GM18867 (cell line): ENCODE results near the gene DLG2.
"Not testable (repeated sequence)": the region's sequence is repeated elsewhere in the genome, so short reads cannot be mapped to it uniquely, and the experiment has no call there.

Experiments
- ATAC-seq: cut with Tn5 transposase; IDR thresholded peaks from one replicate; pipeline ENCODE4 v1.9.1; 2021; ENCODE audit warnings: mild to moderate bottlenecking, moderate library complexity; ENCODE audit not compliant: unreplicated experiment

The DLG2 gene

DNA sequence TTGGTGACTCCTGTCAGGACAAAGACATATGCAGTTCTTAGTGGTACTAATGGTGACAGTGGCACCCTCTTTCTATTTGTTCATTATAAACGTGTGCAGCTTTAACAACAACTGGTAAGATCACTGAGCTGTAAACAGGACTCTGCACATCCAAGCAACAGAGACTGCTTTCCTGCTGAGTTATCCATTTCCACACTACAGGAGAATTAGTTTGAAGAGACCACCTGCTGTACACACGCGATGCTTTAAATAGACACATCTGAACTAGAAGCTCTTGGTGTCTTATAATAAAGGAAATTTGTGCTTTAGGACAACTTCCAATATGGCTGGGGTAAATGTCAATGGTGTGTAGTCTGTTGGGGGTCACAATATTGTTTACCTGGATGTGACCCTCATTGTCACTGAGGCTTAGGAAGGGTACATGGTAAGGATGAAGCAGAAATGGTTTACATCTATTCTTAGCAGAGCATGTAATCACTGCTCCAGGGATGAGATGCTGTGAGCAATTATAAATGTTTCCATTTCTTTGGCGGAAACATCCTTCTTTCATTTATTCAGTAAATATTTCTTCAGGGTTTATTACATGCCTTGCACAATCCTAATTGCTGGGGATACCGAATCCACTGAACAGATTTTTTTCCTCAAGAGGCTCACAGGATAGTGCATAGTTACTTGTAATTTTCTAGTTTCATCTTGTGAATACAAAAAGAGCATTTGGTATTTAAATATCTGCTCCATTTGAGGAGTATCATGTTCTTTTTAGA, 1987.0 kb downstream of the DLG2 start:
- no peak for ATAC-seq

DNA sequence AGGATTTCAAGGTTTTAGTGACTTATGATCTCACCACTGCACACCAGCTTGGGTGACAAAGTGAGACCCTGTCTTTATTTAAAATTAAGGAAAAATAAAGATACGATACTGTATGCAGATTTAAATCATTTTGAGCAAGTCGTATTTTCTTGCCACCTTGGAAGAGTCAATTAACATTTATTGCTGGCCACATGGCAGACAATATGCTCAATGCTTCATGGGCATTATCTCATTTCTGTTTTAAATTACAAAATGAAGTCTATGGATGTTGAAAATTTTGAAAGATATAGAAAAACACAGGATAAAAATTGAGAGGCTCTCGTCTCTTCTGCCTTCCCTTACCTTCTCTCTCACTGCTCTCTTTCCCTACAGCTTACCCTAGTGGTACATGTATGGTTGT, 1992.0 kb downstream of the DLG2 start:
- ATAC-seq = no peak

DNA sequence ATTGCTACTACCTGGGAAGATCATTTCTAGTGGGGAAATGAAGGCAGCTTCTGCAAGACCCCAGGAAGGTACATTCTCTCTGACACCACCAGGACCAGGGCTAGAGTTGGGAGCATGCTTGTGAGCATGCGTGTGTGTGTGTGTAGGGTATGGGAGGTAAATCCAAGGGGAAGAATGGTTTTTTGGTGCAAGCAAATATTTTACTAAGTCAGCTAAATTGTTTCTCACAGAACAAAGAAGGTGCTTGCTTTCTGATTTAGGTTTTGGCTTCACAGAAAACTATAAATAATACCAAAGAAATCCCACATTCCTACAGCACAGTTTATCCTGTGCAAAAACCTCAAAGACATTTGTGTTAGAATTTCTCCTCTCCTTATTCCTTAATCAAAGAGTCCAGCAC, 1996.9 kb downstream of the DLG2 start:
- no peak for ATAC-seq

DNA sequence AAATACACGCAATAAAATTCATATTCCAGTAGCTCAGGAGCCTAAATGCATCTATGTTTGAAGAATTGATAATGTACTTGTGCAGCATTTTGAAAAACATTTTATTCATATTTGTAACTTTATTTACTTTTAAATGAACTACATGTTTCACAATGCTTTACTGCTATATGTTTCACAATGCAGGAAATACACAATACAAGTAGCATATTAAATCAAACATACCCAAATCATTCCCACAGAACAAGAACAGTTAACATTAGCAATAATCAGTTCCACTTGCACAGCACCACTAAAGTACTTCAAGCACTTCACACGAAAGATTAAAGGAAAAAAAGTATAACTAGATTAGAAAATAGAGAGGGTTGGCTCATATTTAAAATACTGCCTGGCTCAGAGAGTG, 1997.4 kb downstream of the DLG2 start:
- no peak for ATAC-seq

DNA sequence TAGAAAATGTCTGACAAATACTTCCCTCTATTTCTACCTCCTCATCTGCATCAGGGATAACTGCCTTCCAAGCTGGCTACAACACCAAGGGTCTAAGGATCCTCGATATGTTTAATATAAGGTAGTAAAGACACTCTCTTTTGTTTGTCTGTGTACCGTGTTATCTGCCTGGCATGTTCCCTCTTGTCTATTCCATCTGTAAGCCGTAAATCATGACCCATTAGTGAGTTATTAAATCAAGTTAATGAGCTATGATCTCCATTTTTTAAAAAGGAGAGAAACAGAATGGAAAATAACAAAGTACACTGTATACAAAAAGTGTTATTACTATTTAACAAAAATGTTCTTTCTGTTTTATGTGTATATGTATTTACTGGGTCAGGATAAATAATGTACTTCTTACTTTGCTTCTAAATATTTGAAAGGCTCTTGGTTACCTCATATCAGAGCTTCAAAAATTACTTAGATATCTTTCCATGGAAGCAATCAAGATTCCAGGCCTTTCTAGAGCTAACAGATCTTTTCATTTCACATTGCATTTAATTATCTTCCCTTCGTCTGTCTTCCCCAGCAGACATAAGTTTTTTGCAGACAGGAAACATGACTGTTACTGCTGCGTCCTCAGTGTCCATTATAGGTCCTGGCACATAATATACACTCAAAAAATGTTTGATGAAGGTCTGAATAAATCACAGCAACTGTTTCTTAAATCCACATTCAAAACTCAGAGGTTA, 1998.4 kb downstream of the DLG2 start:
- ATAC-seq = no peak

DNA sequence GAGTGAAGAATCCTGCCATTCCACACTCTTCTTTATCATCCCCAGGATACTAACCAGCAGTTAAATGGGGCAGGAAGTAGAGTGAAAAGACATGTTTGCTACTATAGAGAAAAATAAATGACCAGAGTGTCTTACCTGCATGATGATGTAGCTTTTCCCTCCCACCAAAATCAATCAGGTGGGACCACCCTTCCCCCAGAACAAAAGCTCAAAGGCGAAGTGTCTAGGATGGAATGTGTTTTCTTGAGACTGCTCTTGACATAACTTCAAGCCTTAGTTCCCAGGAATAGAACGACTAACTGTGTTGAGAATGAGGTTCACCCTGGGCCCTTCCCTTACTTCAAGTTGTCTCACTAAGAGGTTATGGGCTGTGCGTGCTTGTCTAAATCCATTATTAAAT, 2001.8 kb downstream of the DLG2 start:
- ATAC-seq = no peak

DNA sequence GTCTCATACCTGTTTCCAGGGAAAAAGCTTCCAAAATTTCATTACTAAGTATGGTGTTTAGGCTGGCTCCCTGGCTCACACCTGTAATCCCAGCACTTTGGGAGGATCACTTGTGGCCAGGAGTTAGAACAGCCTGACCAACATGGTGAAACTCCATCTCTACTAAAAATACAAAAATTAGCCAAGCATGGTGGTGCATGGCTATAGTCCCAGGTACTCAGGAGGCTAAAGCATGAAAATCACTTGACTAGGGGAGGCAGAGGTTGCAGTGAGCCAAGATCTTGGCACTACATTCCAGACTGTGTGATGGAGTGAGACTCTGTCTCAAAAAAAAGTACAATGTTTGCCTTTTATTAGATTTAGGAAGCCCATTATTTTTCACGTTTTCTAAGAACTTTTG, 2009.5 kb downstream of the DLG2 start:
- ATAC-seq = no peak

DNA sequence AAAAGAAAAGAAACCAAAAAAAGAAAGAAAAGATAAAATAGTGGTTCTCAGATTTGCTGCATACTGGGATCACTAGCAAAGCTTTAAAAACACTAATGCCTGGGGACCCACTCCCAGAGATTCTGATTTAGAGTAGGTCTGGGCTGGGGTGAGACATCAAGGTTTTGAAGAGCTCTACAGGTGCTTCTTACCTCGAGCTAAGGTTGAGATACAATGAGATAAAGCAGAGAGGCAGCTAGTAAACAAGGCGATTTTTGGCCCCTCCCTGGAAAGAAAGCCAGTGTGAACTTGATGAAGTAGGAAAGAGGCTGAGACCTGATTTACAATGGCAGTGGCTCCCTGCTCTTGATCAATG, 2013.4 kb downstream of the DLG2 start:
- ATAC-seq = peak; percentile 26

DNA sequence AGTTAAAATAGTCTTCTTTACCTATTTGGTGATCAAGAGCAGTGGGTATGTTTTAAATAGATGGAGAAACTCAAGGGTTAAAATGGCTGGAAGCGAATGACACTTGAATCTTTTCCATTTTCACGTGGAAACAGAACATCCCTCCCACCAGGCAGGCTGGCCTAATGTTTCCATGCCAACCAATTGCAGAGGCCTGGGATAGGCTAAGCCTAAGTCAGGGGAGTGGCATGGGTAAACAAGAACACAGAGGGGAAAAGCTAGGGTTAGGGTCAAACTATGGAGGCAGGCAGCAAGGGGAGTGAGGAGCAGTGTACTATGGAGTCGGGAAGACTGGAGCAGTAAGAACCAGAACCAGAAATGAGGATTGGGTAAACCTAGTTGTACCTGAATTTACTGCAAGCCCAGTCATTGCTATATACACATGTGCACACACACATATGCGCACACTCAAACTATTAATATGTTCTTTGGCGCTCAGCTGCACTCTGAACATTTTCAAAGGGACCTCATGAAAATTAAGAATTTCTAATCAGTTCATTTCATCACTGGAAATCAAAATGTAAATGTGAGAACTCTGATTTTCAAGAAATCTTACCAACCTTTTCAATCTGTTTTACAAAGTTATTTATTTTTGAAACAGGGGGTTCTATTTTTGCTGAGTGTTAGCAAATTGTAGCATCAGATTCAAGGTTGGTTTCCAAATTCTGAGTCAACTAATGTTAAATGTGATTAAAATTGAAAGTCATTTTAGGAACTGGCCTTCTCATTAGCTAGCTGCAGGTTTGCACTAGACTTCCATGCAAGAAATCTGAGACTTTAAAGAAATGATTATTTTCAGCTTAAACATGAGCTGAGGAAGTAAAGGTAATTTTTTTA, 2014.0 kb downstream of the DLG2 start:
- peak; percentile 94 for ATAC-seq

DNA sequence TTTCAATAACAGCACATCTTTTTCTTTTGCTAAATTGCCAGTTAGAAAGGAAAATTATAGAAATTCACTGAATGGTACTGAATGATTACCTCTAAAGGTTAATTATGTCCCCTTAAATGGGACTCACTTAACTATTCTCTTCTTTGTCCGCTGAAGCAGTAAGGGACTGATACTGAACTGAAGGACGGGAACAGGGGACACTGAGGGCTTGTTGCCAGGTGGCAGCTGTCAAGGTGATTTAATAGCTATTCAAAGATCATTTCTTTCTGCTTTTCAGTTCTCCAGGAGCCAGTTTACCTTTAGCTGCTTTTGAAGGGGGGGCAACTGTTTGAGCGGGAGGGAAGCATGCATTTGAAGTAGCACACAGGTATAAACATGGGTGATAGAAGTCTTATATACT, 2015.5 kb downstream of the DLG2 start:
- no peak for ATAC-seq

DNA sequence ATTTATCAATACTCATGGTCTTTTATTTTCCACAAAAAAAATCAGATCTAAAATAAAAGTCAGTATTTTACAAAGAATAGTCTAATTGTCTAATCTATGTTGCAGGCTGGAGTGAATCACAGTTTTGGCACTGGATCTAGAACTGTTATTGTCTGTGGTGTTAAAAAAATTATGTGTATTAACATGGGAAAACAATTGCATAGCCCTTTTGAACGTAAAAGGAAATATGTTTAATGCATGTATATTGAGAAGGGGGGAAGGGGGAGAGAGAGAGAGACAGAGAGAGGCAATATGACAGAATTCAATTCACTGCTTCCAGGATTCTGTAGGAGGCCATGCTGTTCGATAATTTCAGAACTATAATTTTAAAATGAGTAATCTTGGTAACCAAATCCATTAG, 2016.1 kb downstream of the DLG2 start:
- ATAC-seq = no peak

DNA sequence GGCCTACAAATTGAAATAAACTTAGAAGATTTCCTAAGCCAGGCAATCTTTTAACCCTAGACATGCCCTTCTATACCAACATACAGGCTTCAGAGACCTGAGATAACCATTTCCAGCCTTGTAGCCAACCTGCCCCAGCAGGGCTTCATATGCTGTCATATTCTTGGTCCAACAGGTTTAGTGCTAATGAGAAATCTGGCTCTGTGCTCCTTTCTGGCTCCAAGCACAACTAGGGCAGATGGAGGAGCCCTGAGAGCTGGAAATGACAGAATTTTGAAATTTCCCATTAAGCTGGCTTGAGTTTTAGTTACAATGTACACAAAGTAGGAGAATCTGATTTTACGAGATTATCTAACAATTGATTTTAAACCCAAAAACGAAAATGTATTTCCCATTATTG, 2018.0 kb downstream of the DLG2 start:
- no peak for ATAC-seq

DNA sequence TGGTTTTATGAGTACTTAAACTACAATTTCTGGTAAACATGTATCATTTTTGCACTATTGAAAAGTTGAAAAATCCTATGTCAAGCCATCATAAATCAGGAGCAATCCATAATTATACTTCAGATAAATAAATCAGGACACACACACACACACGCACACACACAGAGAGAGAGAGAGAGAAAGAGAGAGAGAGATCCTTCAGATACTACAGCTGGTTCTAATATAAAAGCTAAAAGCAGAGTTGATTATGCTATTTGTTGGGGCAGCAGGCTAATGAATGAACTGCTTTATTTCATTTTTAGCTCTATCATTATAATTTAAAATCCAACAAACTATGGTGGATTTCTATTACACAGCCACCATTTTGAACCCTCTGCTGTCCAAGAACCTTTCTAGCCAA, 2018.6 kb downstream of the DLG2 start:
- no peak for ATAC-seq

DNA sequence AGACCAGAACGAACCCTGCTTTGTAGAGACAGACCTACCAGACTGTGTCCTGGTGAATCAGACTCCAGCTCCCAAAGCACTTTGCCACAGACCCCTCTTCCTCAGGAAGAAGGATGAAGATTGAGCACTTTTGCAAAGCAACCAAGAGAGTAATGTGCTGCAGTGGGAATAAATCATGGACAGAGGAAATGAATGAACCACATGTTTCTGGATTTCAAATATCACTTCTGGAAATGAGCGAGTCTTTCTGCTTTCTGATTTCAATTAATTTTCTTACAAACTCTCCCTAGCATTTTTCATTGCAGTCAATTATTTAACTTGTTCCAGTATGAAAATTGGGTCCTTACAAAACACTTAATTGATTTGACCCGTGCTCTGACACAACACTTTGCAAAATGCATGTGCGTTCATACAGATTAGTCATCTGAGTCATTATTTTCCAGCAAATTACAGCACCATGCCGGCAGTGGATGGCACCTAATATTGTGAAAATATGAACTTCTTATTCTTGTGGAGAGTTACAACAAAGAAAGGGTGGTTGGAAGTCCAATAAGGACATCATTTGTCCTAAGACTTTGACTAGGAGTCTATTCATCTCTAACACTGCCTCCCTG, 2025.1 kb downstream of the DLG2 start:
- ATAC-seq = no peak

DNA sequence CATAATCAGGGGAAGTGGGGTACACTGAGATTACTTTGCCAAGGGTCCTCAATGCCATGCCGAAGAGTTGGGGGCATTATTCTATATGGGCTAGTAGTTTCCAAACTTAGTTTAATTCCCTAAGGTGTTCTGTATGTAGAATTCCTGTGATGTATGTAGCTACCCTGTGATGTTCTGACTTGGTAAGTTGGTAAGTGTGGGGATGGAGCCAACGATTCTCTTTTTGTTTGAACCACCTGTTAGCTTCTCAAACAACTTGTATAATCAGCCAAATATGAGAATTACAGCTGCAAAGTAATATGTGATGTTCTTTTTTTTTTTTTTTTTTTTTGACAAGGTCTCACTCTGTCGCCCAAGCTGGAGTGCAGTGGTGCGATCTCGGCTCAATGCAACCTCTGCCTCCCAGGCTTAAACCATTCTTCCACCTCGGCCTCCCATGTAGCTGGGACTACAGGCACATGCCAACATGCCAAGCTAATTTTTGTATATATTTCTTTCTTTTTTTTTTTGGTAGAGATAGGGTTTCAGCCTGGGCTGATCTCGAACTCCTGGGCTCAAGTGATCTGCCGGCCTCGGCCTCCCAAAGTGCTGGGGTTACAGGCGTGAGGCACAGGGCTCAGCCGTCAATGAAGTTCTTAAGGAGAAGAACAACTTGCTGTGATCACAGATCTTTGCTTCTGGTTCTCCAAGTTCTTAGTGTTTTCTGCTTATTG, 2025.8 kb downstream of the DLG2 start:
- ATAC-seq = no peak

DNA sequence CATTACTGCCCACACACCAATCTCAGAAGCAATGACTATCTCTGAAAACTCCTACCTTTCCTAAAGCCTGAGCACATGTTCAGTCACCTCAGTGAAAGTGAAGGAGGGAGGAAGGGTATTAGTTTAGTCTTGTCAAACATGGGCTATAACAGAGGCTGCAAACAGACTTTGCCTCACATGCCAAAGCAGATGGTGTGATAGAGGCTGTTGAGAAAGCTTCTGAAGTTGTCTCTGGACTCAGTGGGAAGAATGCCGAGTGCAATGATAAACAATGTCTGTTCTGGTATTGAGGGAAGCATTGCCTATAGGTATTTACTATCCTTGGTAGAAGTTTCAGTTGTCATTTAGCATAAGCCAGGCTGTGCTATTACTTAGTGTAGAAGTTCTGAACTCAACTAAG, 2026.5 kb downstream of the DLG2 start:
- no peak for ATAC-seq

DNA sequence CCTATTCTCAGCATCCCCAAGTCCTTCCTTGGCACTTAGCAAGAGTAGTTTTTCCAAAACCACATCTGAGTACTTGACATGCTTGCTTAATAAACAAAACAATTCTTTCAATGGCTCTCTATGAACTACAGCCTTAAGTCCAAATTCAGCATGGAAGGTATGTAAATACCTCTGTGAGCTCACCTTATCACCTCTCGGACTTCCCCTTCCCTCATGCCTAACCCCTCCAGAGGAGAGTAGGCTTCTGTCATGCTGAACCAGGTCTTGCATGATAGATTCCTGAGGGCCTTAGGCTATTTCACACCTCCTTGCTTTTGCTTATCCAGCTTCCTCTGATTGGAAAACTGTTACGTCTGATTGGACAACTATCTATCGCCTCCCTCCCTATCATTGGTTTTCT, 2028.1 kb downstream of the DLG2 start:
- ATAC-seq = no peak

DNA sequence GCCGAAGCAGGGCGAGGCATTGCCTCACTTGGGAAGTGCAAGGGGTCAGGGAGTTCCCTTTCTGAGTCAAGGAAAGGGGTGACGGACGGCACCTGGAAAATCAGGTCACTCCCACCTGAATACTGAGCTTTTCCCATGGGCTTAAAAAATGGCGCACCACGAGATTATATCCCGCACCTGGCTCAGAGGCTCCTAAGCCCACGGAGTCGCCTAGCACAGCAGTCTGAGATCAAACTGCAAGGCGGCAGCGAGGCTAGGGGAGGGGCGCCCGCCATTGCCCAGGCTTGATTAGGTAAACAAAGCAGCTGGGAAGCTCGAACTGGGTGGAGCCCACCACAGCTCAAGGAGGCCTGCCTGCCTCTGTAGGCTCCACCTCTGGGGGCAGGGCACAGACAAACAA, 2039.3 kb downstream of the DLG2 start:
- ATAC-seq = not testable (repeated sequence)

DNA sequence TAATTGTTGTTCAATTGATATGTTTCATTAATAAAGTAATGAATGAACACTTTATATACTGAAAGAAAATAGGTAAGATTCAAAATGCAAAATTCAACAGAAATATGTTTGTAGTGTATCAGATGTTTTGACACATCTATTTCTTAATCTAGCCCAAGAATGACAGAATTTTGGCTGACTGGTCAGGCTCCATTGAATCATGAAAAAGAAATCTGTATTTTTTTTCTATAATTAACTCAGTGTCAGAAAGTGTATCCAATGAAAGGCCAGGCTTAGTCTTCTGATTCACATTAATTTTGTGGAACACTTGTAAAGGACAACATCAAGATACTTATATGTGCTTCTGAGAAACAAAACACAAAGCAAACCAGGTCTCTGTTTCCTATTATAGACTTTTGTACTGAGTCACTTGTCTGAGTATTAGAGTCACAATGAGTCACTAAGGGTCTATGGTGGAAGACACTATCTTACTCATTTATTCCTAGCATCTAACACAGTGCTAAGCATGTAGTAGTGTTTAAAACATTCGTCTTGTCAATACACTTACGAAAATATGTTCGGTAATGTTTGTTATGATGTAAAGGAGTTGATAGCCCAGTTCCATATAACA, 2043.3 kb downstream of the DLG2 start:
- peak; percentile 97 for ATAC-seq

DNA sequence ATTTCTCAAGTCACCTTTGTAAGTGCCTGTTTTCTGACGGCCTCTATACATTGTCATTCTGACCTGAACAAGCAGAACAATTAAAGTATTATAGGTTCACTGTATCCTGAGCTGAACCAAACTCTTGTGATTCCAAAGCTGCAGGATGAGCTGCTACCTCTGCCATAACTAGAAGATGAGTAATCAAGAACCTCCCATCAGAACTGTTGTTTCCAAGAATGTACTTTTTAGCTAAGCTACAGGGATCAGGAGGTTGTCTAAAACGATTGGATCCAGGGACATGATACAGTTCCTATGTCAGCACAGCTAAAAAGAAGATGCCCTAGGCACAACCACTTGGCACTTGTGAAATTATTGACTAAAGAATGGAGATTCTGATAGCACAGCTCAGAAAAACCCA, 2052.6 kb downstream of the DLG2 start:
- ATAC-seq = no peak
